ENCODE data around the gene ZBED5.
A peak's percentile ranks its signal among the peaks of the same experiment; 100 is the strongest.
"Not testable (repeated sequence)": the region's sequence is repeated elsewhere in the genome, so short reads cannot be mapped to it uniquely, and the experiment has no call there.

Gene ZBED5

GRCh38 chr11:10836884-10837283, 21.0 kb downstream of the ZBED5 start:
- FAIRE-seq = not testable (repeated sequence)

DNA sequence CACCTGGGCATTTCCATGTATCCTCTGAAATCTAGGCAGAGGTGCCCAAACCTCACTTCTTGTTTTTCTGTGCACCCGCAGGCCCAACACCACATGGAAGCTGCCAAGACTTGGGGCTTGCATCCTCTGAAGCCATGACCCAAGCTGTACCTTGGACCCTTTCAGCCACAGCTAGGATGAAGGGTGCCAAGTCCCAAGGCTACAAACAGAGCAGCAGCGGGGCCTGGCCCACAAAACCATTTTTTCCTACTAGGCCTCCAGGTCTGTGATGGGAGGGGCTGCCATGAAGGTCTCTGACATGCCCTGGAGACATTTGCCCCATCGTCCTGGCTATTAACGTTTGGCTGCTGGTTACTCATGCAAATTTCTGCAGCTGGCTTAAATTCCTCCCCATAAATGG, 28.7 kb downstream of the ZBED5 start:
- FAIRE-seq = no peak

DNA sequence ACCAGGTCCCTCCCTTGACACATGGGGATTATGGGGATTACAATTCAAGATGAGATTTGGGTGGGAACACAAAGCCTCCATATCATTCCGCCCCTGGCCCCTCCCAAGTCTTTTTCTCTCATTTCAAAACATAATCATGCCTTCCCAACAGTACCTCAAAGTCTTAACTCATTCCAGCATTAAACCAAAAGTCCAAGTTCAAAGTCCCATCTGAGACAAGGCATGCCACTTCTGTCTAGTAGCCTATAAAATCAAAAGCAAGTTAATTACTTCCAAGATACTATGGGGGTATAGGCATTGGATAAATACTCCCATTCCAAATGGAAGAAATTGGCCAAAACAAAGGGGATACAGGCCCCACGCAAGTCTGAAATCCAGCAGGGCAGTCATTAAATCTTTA, 29.5 kb downstream of the ZBED5 start:
- no peak for FAIRE-seq

GRCh38 chr11:10824888-10825287, 33.0 kb downstream of the ZBED5 start:
- FAIRE-seq = no peak

GRCh38 chr11:10823152-10823579, 34.7 kb downstream of the ZBED5 start:
- no peak for FAIRE-seq

DNA sequence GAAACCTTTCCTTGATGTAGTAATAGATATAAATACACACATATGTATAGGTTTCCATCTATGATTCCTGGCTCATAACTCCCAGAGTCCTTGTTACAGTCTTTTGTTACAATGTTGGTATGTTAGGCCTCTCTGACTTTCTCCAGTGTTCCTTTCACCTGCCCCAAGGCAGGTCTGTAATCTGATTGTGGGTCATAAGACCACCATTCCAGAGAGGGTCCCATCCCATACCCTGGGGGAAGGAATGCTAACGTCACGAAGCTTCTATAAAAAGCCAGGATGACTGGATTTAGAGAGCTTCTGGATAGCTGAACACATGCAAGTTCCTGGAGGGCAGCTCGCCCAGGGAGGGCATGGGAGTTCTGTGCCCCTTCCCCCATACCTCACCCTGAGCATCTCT, 35.4 kb downstream of the ZBED5 start:
- not testable (repeated sequence) for FAIRE-seq

DNA sequence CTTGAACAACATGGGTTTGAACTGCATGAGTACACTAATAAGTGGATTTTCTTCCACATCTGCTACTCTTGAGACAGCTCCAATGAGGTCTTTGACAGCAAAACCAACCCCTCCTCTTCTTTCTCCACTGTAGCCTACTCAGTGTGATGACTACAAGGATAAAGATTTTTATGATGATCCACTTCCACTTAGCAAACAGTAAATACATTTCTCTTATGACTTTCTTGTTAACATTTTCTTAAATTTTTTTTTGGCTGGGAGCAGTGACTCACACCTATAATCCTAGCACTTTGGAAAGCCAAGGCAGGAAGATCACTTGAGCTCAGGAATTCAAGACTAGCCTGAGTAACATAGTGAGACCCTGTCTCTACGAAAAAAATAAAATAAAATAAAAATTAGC, 39.3 kb downstream of the ZBED5 start:
- no peak for FAIRE-seq

DNA sequence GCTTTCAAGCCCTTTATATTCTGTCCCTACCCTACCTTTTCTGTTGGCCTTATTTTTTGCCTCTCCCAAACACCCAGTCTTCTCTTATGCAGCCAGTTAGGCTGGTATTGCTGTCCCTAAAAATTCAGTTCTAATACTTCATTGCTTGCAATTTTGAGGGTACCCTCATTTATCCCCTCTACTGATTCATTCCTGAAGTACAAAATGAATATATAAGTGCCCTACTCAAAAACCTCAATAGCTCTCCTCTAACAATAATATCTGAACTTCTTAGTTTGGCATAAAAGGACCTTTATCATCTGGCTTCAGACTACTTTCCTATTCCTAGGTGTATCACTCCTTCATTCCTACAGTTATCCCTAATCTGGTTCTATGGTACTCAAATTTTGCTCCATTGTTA, 43.9 kb downstream of the ZBED5 start:
- no peak for FAIRE-seq

- no peak for FAIRE-seq
Measured at GRCh38 chr11:10809373-10810160, 48.3 kb downstream of the ZBED5 start.

DNA sequence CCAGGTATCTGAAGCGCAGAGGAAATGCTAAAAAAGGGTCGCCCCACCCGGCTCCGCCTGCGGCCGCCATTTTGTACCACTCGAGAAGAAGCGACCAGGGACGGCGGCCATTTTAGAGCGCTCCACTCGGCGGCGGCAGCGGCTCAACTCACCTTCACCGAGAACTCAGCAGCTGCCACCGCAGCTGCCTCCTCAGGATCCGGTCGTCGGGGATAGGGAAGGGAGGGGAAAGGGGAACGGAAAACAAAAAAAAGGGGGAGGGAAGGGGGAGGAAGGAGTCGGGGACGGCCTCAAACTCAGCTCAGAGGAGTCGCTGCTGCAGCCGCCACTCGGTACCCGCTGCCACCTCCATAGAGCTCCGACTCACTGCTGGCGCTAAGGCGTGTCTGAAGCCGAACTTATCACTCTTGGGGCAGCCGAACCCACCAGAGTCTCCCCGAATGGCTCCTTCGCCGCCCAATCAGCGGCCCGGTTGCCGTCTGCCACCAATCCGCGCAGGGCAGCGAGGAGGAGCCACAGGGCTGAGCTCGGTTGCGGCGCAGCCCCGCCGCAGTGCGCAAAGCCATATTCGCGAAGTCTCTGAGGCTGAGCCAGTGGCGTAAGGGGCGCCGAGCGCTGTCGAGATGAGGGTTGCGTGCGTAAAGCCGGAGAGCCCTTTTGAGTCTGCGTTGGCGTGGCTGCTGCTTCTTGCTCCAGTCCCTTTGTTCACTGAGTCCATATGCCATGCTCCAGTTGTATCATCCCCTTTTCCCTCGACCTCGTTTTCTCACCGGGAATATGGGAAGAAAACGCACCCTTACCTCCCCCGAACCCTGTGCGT, 49.1 kb downstream of the ZBED5 start, which contains the start of gene EIF4G2:
EIF4G2 (minus strand) TSS at position 374 of the 820 bp plus-strand sequence.
- peak; percentile 97 for FAIRE-seq

DNA sequence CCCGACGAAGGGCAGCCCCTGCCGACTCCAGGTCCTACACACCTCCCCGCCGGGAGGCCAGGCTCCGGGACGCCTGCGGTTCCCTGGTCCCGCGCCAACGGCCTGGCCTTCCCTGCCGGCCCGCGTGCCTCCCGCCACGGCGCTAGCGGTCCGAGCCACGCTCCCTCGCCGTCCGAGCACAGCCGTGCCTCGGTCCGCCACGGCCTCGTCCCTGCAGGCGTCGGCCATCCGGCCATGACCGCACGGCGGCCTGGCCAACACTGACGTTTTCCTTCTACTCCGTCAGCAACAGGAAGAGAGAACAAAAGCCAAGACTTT, 49.7 kb downstream of the ZBED5 start:
- no peak for FAIRE-seq

GRCh38 chr11:10807493-10808234, 50.2 kb downstream of the ZBED5 start:
- FAIRE-seq = no peak

DNA sequence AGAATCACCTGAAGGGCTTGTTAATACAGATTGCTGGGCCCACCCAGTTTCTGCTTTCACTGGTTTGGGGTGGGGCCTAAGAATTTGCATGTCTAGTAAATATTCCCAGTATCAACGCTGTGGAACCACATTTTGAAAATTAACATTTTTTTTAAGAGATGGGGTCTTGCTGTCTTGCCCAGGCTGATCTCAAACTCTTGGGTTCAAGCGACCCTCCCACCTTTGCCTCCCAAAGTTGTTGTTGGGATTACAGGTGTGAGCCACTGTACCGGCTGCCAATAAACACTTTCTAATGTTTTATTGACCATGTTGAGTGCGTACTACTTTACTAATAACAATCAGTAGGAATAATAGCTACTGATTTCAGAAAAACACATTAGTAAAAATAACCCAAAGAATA, 51.6 kb downstream of the ZBED5 start:
- no peak for FAIRE-seq

DNA sequence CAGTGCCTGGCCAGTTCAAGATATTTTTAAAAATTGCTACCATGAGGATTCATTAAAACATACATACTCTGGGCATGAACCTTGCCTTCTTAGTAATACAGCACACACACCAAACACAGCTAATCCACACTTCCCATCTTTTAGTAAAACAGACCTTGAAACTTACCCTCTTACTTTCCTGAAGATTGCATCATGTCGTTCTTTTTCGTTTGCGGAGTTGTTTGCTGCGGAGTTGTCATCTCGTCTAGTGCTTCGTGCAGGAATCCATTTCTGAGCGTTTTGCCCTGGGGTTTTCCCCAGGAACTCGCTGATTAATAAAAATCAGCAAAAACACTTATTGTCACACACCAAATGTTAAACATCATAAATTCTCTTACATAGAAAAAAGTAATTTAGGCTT, 52.1 kb downstream of the ZBED5 start:
- no peak for FAIRE-seq

DNA sequence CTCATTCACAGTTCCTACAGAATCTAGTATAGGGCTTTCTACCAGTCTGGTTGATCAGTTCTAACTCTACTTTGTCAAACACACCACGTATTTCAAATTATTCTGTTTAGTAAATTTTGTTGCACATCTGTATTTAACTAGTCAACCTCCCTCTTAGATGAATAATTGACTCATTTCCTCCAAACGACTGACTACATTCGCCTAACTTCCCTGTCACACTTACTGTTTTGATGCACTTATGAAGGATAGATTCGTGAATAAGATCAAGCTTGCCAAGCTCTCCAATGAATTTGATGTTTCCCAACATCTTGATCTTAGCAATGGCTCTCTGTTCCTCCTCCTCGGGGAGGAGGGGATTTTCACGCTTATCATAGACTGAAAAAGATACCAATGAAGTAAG, 54.2 kb downstream of the ZBED5 start:
- FAIRE-seq = no peak
